Ishikawa (cell line): ENCODE data around the gene DBF4B.

Source experiments
- CEBPB ChIP-seq: IDR thresholded peaks from 2 replicates; pipeline ENCODE4 v1.6.1; 2012
- CREB1 ChIP-seq: IDR thresholded peaks from 2 replicates; pipeline ENCODE4 v1.6.1; 2012; ENCODE audit warnings: low read depth
- EGR1 ChIP-seq: IDR thresholded peaks from 2 replicates; pipeline ENCODE4 v1.6.1; 2012
- EP300 ChIP-seq: IDR thresholded peaks from 2 replicates; pipeline ENCODE4 v1.6.1; 2012; ENCODE audit warnings: borderline replicate concordance
- FOXM1 ChIP-seq: IDR thresholded peaks from 2 replicates; pipeline ENCODE4 v1.6.1; 2012; ENCODE audit warnings: low read depth, borderline replicate concordance
- MAX ChIP-seq: IDR thresholded peaks from 2 replicates; pipeline ENCODE4 v1.6.1; 2012
- NFIC ChIP-seq: IDR thresholded peaks from 2 replicates; pipeline ENCODE4 v1.6.1; 2012
- RAD21 ChIP-seq: IDR thresholded peaks from 2 replicates; pipeline ENCODE4 v1.6.1; 2012; ENCODE audit warnings: low read depth
- REST ChIP-seq: IDR thresholded peaks from 2 replicates; pipeline ENCODE4 v1.6.1; 2012; ENCODE audit warnings: low read depth, mild to moderate bottlenecking
- TAF1 ChIP-seq: IDR thresholded peaks from 2 replicates; pipeline ENCODE4 v1.6.1; 2012; ENCODE audit warnings: low read depth, mild to moderate bottlenecking
- TCF12 ChIP-seq: IDR thresholded peaks from 2 replicates; pipeline ENCODE4 v1.6.1; 2012; ENCODE audit warnings: low read depth
- TEAD4 ChIP-seq: IDR thresholded peaks from 2 replicates; pipeline ENCODE4 v1.6.1; 2012
- USF1 ChIP-seq: IDR thresholded peaks from 2 replicates; pipeline ENCODE4 v1.6.1; 2012
- YY1 ChIP-seq: IDR thresholded peaks from 2 replicates; pipeline ENCODE4 v1.6.1; 2012; ENCODE audit warnings: low read depth
- ZBTB7A ChIP-seq: IDR thresholded peaks from 2 replicates; pipeline ENCODE4 v1.6.1; 2012; ENCODE audit warnings: low read depth

Gene DBF4B

GRCh38 chr17:44786551-44787081 is 78.2 kb downstream of the DBF4B start:
- no peak for TF ChIP-seq MAX
- no peak for TF ChIP-seq EP300
- no peak for TF ChIP-seq TAF1
- TF ChIP-seq EGR1, result no peak
- TF ChIP-seq NFIC, result no peak
- TF ChIP-seq TEAD4, result no peak
- TF ChIP-seq RAD21, result no peak
- no peak for TF ChIP-seq CEBPB
- TF ChIP-seq FOXM1, result no peak
- no peak for TF ChIP-seq YY1
- TF ChIP-seq USF1, result no peak
- TF ChIP-seq REST, result no peak
- no peak for TF ChIP-seq TCF12
- TF ChIP-seq ZBTB7A, result no peak
- TF ChIP-seq CREB1, result no peak

GRCh38 chr17:44787271-44787940 is 78.9 kb downstream of the DBF4B start:
- TF ChIP-seq TAF1 (no peak), ZBTB7A (no peak), MAX (no peak), FOXM1 (no peak), EGR1 (no peak), CREB1 (no peak), NFIC (no peak), USF1 (no peak), CEBPB (no peak), REST (no peak), YY1 (no peak), RAD21 (no peak), EP300 (no peak), TEAD4 (no peak), TCF12 (no peak)

- TF ChIP-seq TCF12 (no peak), EGR1 (no peak), TEAD4 (no peak), TAF1 (no peak), USF1 (no peak), FOXM1 (no peak), YY1 (no peak), RAD21 (no peak), MAX (no peak), CREB1 (no peak)
These were observed 79.7 kb downstream of the DBF4B start for GRCh38 chr17:44788139-44788538.

- TF ChIP-seq NFIC, result no peak
- TF ChIP-seq EP300, result no peak
- TF ChIP-seq RAD21, result no peak
- TF ChIP-seq TCF12, result no peak
- no peak for TF ChIP-seq CEBPB
- TF ChIP-seq ZBTB7A, result no peak
- TF ChIP-seq TEAD4, result no peak
- no peak for TF ChIP-seq MAX
- no peak for TF ChIP-seq EGR1
- TF ChIP-seq USF1, result no peak
- no peak for TF ChIP-seq FOXM1
- TF ChIP-seq REST, result no peak
- no peak for TF ChIP-seq CREB1
- no peak for TF ChIP-seq TAF1
- TF ChIP-seq YY1, result no peak
These were observed 83.8 kb downstream of the DBF4B start for GRCh38 chr17:44792276-44792675.
